ENCODE results near the gene SLC17A9. TPM values are rescaled to one million over a fixed set of nuclear protein-coding genes. Genes with fewer than 3 reads are reported as not detected.

Gene SLC17A9
- total RNA-seq, 4 donors from 2014 or later = 3.8 to 19.0 (median 5.2) TPM

GRCh38 chr20:62951896-62952372 is 575 bp upstream of the SLC17A9 start:
- no peaks in the 10 kb centered on the region for H3K9me3 ChIP-seq
- H3K4me1 ChIP-seq = peaks cover 0 to 31% (median 23%) of the 10 kb centered on the region in 4 donors
- peaks cover 0 to 36% (median 0%) of the 10 kb centered on the region in 3 donors for H3K36me3 ChIP-seq
- DNase-seq = no peak
- H3K4me3 ChIP-seq = peak overlapping the region; percentile 26 to 58 (median 40)
- H3K27ac ChIP-seq = peak overlapping the region in 3 of 4 donors; percentile 80 to 90 (median 88)
- TF ChIP-seq, protein P1, sequence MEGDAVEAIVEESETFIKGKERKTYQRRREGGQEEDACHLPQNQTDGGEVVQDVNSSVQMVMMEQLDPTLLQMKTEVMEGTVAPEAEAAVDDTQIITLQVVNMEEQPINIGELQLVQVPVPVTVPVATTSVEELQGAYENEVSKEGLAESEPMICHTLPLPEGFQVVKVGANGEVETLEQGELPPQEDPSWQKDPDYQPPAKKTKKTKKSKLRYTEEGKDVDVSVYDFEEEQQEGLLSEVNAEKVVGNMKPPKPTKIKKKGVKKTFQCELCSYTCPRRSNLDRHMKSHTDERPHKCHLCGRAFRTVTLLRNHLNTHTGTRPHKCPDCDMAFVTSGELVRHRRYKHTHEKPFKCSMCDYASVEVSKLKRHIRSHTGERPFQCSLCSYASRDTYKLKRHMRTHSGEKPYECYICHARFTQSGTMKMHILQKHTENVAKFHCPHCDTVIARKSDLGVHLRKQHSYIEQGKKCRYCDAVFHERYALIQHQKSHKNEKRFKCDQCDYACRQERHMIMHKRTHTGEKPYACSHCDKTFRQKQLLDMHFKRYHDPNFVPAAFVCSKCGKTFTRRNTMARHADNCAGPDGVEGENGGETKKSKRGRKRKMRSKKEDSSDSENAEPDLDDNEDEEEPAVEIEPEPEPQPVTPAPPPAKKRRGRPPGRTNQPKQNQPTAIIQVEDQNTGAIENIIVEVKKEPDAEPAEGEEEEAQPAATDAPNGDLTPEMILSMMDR (IDR thresholded peaks at IDR 0.05) = no peak
- no peak for TF ChIP-seq POLR2A (IDR thresholded peaks at IDR 0.05)
- H3K27me3 ChIP-seq = no peaks in the 10 kb centered on the region

DNA sequence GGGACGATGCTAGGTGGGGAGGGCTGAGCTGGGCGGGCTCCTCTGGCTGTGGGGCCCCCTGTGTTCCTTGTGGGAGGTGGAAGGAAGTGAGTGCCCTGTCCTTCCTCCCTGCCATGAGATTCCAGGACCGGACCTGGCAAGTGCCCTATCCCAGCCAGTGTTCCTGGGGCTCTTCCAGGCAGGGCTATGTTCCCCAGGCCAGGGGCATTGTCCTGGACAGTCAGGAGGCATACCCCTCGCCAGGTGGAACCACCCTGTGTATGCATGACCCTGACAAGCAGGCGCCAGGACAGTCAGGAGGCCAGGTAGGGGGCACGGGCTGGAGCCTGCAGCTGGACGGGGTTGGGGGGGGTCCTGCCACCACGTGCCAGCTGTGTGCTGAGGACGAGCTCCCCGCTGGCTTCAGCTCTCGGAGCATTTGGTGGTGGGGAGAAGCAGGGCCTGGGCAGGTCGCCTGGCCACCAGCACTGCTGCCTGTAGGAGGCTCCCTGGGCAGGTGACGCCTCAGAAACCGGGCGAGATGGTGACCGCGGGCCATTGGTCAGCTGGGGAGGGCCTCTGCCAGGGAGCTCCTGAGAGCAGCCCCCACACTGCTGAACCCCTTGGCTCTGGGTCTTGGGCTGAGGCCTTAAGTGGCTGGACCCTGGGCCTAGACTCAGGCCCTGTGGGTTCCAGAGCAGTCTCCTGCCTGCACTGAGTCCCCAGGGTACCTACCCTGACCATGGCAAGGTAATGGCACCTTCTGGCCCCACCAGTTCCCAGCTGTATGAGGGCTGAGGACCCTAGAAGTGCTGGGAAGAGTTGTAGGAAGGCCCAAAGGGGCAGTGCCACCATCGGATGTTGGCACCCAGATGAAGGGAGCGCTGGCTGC is 694 bp downstream of the SLC17A9 start:
- DNase-seq = no peak

DNA sequence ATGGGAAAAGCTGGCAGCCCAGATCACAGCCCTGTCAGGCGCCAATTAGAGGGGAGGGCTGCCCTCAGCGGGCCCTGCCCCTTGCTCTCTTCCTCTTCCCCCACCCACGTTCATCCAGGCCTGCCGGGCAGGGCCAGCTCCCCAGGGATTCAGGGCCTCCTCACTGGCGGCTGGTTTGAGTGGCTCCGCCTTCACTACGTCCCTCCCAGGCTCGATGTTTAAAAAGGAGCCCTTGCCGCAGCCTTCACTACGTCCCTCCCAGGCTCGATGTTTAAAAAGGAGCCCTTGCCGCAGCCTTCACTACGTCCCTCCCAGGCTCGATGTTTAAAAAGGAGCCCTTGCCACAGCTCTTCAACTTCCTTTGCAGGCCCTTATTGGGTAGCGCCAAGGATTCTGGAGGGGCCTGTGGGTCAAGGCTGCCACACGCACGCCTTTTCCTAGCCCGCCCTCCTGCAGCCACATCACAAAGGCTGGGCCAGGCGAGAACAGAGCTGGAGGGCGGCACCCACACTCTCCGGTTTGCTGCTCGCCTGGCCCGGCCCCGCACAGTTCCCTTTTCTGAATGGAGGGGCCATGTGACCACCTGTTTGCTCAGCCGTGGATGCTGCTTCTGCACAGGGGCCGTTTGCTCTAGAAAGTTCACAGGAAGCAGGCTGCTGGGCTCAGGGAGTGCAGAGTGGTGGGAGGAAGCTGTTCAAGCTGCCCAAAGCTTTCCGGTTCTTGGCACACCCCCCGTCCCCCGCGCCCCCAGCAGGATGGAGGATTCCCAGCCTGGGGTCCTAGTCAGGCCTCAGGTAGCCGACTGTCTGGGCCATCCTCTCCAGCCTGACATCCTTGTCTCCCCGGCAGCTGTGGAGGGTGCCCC is 1.6 kb downstream of the SLC17A9 start:
- no peaks in the 10 kb centered on the region for H3K27me3 ChIP-seq
- H3K4me1 ChIP-seq = peaks cover 0 to 31% (median 23%) of the 10 kb centered on the region in 4 donors
- TF ChIP-seq, protein P1 (IDR thresholded peaks at IDR 0.05) = no peak
- no peak for TF ChIP-seq POLR2A (IDR thresholded peaks at IDR 0.05)
- no peaks in the 10 kb centered on the region for H3K9me3 ChIP-seq
- peak; percentile 73 to 95 (median 94) for DNase-seq
- peaks cover 0 to 16% (median 0%) of the 10 kb centered on the region in 3 donors for H3K36me3 ChIP-seq
- H3K27ac ChIP-seq = peak overlapping the region; percentile 75 to 90 (median 84)
- H3K4me3 ChIP-seq = peak overlapping the region; percentile 28 to 58 (median 40)

More for the DNA sequence above, 694 bp downstream of the SLC17A9 start:
- Histone ChIP-seq H3K4me1 (peaks cover 0 to 31% (median 23%) of the 10 kb centered on the region in 4 donors), H3K9me3 (no peaks in the 10 kb centered on the region), H3K4me3 (peak overlapping the region; percentile 28 to 58 (median 40)), H3K36me3 (peaks cover 0 to 25% (median 0%) of the 10 kb centered on the region in 3 donors), H3K27ac (peak overlapping the region; percentile 75 to 90 (median 84)), H3K27me3 (no peaks in the 10 kb centered on the region)
- TF ChIP-seq, protein P1 (IDR thresholded peaks at IDR 0.05) = no peak
- TF ChIP-seq POLR2A (IDR thresholded peaks at IDR 0.05) = no peak

DNA sequence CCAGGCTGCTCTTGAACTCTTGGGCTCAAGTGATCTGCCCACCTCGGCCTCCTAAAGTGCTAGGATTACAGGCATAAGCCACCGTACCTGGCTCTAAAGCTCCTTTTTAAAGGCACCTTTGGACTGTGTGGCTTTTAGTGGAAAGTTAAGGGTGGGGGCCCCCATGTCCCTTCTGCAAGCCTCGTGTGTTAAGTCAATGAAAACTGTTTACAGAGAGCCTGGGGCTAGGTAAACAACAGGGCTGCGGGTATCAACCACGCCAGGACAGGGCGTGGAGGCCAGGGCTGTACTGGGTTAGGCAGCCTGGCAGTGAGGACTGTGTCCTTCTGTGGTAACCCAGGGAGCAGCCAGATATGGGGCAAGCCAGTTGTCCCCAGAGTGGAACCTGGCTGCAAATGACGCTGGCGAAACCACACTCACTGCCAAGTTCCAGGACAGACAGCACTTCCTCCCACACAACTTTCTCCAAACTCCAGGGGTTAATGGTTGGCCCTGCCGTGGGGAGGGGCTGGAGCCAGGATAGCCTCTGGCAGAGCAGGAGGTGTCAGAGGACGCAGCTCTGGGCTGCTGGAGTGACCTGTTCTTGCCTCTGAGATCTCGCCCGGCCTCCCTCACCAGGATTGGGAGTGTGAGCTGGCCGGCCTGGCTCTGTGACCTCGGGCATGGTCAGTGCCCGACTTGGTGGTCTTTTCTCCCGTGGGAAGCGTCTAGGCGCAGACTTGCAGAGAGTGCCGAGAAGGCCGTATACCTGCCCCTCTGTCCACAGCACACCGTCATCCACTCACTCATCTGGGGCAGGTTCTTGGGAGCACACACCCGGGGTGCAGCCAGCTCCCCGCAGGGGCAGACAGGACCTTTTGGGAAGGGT is 3.2 kb downstream of the SLC17A9 start:
- Histone ChIP-seq H3K4me3 (no peak overlapping the region), H3K27ac (no peak overlapping the region), H3K27me3 (no peaks in the 10 kb centered on the region), H3K9me3 (no peaks in the 10 kb centered on the region), H3K36me3 (peaks cover 0 to under 1% (median 0%) of the 10 kb centered on the region in 3 donors), H3K4me1 (peaks cover 0 to 31% (median 23%) of the 10 kb centered on the region in 4 donors)
- no peak for DNase-seq
- TF ChIP-seq, protein P1 (IDR thresholded peaks at IDR 0.05) = no peak
- no peak for TF ChIP-seq POLR2A (IDR thresholded peaks at IDR 0.05)

Measured in Peyer's patch (tissue), 4 donors.